Liver (tissue), 9 donors: ENCODE results near the gene PTCD2. TPM values are rescaled to one million over a fixed set of nuclear protein-coding genes. Genes with fewer than 3 reads are reported as not detected.

Source experiments
- DNase-seq: peaks from one replicate; pipeline ENCODE4 v3.0.0-alpha.2; 2017; ENCODE audit warnings: low spot score
- H3K27ac ChIP-seq, 2 donors: one replicate each; pipeline ENCODE4 v1.7.0; 2013; ENCODE audit warnings: inconsistent platforms in 2 of 2, low read length in 2 of 2, control low read depth in 1 of 2, low read depth in 1 of 2, mild to moderate bottlenecking in 1 of 2
- H3K27me3 ChIP-seq, 4 donors: one replicate each; pipeline versions ENCODE4 v1.6.1 to v1.7.0; 2013; ENCODE audit warnings: low read length in 3 of 4, inconsistent platforms in 1 of 4, mild to moderate bottlenecking in 1 of 4, moderate library complexity in 1 of 4; ENCODE audit not compliant: control insufficient read depth in 4 of 4, insufficient read depth in 4 of 4
- H3K36me3 ChIP-seq, 4 donors: one replicate each; pipeline versions ENCODE4 v1.6.1 to v1.7.0; 2013; ENCODE audit warnings: low read length in 3 of 4, mild to moderate bottlenecking in 3 of 4, low read depth in 1 of 4, moderate library complexity in 1 of 4; ENCODE audit not compliant: control insufficient read depth in 4 of 4, insufficient read depth in 3 of 4
- H3K4me1 ChIP-seq, 4 donors: one replicate each; pipeline versions ENCODE4 v1.6.1 to v1.7.0; 2013; ENCODE audit warnings: low read length in 3 of 4, mild to moderate bottlenecking in 3 of 4, moderate library complexity in 1 of 4; ENCODE audit not compliant: control insufficient read depth in 4 of 4, insufficient read depth in 4 of 4
- H3K4me3 ChIP-seq, 3 donors: one replicate each; pipeline versions ENCODE4 v1.6.1 to v1.7.0; 2013; ENCODE audit warnings: low read length in 3 of 3, control low read depth in 1 of 3, low read depth in 1 of 3, mild to moderate bottlenecking in 1 of 3
- H3K9ac ChIP-seq, 2 donors: one replicate each; pipeline ENCODE4 v1.7.0; 2013; ENCODE audit warnings: low read length in 2 of 2, mild to moderate bottlenecking in 2 of 2, moderate library complexity in 2 of 2, control low read depth in 1 of 2, low read depth in 1 of 2
- H3K9me3 ChIP-seq, 4 donors: one replicate each; pipeline versions ENCODE4 v1.6.1 to v1.7.0; 2013; ENCODE audit warnings: low read length in 3 of 4; ENCODE audit not compliant: control insufficient read depth in 4 of 4
- EGR1 ChIP-seq, 2 donors: IDR thresholded peaks; 2 replicates each; pipeline ENCODE4 v1.6.1; 2016 to 2018; ENCODE audit warnings: antibody characterized with exemption in 2 of 2, low read depth in 2 of 2
- FOXA1 ChIP-seq: IDR thresholded peaks from 2 replicates; pipeline ENCODE4 v1.6.1; 2016; ENCODE audit warnings: antibody characterized with exemption
- FOXA2 ChIP-seq: IDR thresholded peaks from 2 replicates; pipeline ENCODE4 v1.6.1; 2016; ENCODE audit warnings: antibody characterized with exemption
- GABPA ChIP-seq, 2 donors: IDR thresholded peaks in 1 of 2; conservative IDR thresholded peaks in 1 of 2; 2 replicates each; pipeline ENCODE4 v1.6.1; 2016; ENCODE audit warnings: antibody characterized with exemption in 2 of 2, mild to moderate bottlenecking in 1 of 2, moderate library complexity in 1 of 2
- HNF4A ChIP-seq, 2 donors: conservative IDR thresholded peaks; 2 replicates each; pipeline ENCODE4 v1.6.1; 2016; ENCODE audit warnings: antibody characterized with exemption in 2 of 2, mild to moderate bottlenecking in 2 of 2
- HNF4G ChIP-seq: IDR thresholded peaks from 2 replicates; pipeline ENCODE4 v1.6.1; 2016; ENCODE audit warnings: antibody characterized with exemption
- JUND ChIP-seq, 2 donors: IDR thresholded peaks; 2 replicates each; pipeline ENCODE4 v1.6.1; 2016; ENCODE audit warnings: antibody characterized with exemption in 2 of 2
- NR2F2 ChIP-seq: IDR thresholded peaks from 2 replicates; pipeline ENCODE4 v1.6.1; 2016; ENCODE audit warnings: antibody characterized with exemption
- RAD21 ChIP-seq, 2 donors: IDR thresholded peaks; 2 replicates each; pipeline ENCODE4 v1.6.1; 2016; ENCODE audit warnings: antibody characterized with exemption in 2 of 2, mild to moderate bottlenecking in 2 of 2
- RXRA ChIP-seq, 2 donors: IDR thresholded peaks; 2 replicates each; pipeline ENCODE4 v1.6.1; 2017 to 2018; ENCODE audit warnings: antibody characterized with exemption in 2 of 2, mild to moderate bottlenecking in 1 of 2
- SP1 ChIP-seq: IDR thresholded peaks from 2 replicates; pipeline ENCODE4 v1.6.1; 2018; ENCODE audit warnings: antibody characterized with exemption, mild to moderate bottlenecking
- TAF1 ChIP-seq: conservative IDR thresholded peaks from 2 replicates; pipeline ENCODE4 v1.6.1; 2016; ENCODE audit warnings: antibody characterized with exemption, mild to moderate bottlenecking
- YY1 ChIP-seq: IDR thresholded peaks from 2 replicates; pipeline ENCODE4 v1.6.1; 2016; ENCODE audit warnings: antibody characterized with exemption, mild to moderate bottlenecking
- WGBS: extraction: QIAGEN DNeasy Blood & Tissue Kit; methylation state at CpG from one replicate; pipeline ENCODE4 v1.1.7; 2013; 5-methylcytosine and 5-hydroxymethylcytosine counted together
- polyA plus RNA-seq, 2 donors: library from polyadenylated mRNA; stranded (reverse) in 1 of 2; unstranded in 1 of 2; fragments of 200-250 nt in 1 of 2; fragments of >200 nt in 1 of 2; fragmentation: Nextera tagmentation in 1 of 2; extraction: Ambion mirVana in 1 of 2; gene quantifications; one replicate each; pipeline versions ENCODE4 v1.2.1 to v1.2.3, GENCODE V29; 2013 to 2015
- total RNA-seq, 2 donors: library from RNA; depleted of rRNA; stranded (reverse); fragments of >200 nt; gene quantifications; one replicate each; pipeline ENCODE4 v1.2.3, GENCODE V29; 2014
- TF ChIP-seq, protein P1 (sequence below): IDR thresholded peaks from 2 replicates; pipeline ENCODE4 v1.6.1; 2016; ENCODE audit warnings: antibody characterized with exemption, mild to moderate bottlenecking
- TF ChIP-seq, protein P2 (sequence below): IDR thresholded peaks from 2 replicates; pipeline ENCODE4 v1.6.1; 2016; ENCODE audit warnings: antibody characterized with exemption
- TF ChIP-seq, protein P3 (sequence below): IDR thresholded peaks from 2 replicates; pipeline ENCODE4 v1.6.1; 2016; ENCODE audit warnings: antibody characterized with exemption
- TF ChIP-seq, protein P4 (sequence below): IDR thresholded peaks from 2 replicates; pipeline ENCODE4 v1.6.1; 2016; ENCODE audit warnings: antibody characterized with exemption
- TF ChIP-seq, protein P5 (sequence below): fragments of 150-350 bp; IDR thresholded peaks from 2 replicates; pipeline ENCODE4 v1.5.1; 2017; ENCODE audit warnings: improper control_type of control experiment, low read depth, low read length; ENCODE audit not compliant: missing input control
- donor health status: healthy.
- donor health status: healthy.
- donor health status: healthy.
- donor health status: healthy.
- donor health status: healthy.

Gene PTCD2
- total and polyA plus RNA-seq, 4 donors: 4.4 to 5.9 (median 5.2) TPM

DNA sequence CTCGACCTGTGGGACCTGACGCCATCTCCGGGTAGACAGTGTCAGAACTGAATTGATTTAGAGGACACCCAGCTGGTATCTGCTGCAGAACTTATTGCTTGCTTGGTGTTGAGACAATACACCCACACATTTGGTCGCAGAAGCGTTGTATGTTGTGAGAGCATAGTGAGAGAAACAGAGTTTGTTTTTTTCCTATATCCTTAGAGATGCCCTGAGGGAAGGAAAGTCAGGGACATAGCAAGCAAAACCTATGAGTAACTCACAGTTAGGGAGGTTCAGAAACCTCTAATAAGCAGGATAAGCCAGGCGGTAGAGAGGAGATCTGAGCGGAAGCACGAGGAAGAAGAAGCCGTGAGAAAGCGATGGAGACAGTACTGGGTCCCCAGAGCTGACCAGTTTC is 59.8 kb downstream of the PTCD2 start:
- no peak for TF ChIP-seq RAD21 (IDR thresholded peaks at IDR 0.05)
- no peak for TF ChIP-seq EGR1 (IDR thresholded peaks at IDR 0.05; ENCODE audit: low read depth in 2 of 2)
- TF ChIP-seq SP1: no peak
- no peak for TF ChIP-seq FOXA2
- no peak for TF ChIP-seq HNF4A (conservative IDR thresholded peaks at IDR 0.05)
- TF ChIP-seq, protein P1, sequence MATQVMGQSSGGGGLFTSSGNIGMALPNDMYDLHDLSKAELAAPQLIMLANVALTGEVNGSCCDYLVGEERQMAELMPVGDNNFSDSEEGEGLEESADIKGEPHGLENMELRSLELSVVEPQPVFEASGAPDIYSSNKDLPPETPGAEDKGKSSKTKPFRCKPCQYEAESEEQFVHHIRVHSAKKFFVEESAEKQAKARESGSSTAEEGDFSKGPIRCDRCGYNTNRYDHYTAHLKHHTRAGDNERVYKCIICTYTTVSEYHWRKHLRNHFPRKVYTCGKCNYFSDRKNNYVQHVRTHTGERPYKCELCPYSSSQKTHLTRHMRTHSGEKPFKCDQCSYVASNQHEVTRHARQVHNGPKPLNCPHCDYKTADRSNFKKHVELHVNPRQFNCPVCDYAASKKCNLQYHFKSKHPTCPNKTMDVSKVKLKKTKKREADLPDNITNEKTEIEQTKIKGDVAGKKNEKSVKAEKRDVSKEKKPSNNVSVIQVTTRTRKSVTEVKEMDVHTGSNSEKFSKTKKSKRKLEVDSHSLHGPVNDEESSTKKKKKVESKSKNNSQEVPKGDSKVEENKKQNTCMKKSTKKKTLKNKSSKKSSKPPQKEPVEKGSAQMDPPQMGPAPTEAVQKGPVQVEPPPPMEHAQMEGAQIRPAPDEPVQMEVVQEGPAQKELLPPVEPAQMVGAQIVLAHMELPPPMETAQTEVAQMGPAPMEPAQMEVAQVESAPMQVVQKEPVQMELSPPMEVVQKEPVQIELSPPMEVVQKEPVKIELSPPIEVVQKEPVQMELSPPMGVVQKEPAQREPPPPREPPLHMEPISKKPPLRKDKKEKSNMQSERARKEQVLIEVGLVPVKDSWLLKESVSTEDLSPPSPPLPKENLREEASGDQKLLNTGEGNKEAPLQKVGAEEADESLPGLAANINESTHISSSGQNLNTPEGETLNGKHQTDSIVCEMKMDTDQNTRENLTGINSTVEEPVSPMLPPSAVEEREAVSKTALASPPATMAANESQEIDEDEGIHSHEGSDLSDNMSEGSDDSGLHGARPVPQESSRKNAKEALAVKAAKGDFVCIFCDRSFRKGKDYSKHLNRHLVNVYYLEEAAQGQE: no peak
- TF ChIP-seq FOXA1: no peak
- TF ChIP-seq, protein P2, sequence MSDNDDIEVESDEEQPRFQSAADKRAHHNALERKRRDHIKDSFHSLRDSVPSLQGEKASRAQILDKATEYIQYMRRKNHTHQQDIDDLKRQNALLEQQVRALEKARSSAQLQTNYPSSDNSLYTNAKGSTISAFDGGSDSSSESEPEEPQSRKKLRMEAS: no peak
- TF ChIP-seq, protein P3, sequence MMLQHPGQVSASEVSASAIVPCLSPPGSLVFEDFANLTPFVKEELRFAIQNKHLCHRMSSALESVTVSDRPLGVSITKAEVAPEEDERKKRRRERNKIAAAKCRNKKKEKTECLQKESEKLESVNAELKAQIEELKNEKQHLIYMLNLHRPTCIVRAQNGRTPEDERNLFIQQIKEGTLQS: no peak
- TF ChIP-seq, protein P4, sequence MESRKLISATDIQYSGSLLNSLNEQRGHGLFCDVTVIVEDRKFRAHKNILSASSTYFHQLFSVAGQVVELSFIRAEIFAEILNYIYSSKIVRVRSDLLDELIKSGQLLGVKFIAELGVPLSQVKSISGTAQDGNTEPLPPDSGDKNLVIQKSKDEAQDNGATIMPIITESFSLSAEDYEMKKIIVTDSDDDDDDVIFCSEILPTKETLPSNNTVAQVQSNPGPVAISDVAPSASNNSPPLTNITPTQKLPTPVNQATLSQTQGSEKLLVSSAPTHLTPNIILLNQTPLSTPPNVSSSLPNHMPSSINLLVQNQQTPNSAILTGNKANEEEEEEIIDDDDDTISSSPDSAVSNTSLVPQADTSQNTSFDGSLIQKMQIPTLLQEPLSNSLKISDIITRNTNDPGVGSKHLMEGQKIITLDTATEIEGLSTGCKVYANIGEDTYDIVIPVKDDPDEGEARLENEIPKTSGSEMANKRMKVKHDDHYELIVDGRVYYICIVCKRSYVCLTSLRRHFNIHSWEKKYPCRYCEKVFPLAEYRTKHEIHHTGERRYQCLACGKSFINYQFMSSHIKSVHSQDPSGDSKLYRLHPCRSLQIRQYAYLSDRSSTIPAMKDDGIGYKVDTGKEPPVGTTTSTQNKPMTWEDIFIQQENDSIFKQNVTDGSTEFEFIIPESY: no peak
- TF ChIP-seq, protein P5, sequence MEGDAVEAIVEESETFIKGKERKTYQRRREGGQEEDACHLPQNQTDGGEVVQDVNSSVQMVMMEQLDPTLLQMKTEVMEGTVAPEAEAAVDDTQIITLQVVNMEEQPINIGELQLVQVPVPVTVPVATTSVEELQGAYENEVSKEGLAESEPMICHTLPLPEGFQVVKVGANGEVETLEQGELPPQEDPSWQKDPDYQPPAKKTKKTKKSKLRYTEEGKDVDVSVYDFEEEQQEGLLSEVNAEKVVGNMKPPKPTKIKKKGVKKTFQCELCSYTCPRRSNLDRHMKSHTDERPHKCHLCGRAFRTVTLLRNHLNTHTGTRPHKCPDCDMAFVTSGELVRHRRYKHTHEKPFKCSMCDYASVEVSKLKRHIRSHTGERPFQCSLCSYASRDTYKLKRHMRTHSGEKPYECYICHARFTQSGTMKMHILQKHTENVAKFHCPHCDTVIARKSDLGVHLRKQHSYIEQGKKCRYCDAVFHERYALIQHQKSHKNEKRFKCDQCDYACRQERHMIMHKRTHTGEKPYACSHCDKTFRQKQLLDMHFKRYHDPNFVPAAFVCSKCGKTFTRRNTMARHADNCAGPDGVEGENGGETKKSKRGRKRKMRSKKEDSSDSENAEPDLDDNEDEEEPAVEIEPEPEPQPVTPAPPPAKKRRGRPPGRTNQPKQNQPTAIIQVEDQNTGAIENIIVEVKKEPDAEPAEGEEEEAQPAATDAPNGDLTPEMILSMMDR: no peak
- TF ChIP-seq TAF1: no peak
- TF ChIP-seq RXRA (IDR thresholded peaks at IDR 0.05): no peak
- no peak for TF ChIP-seq HNF4G
- no peak for TF ChIP-seq NR2F2
- TF ChIP-seq JUND (IDR thresholded peaks at IDR 0.05): no peak
- no peak for TF ChIP-seq YY1
- TF ChIP-seq GABPA (IDR thresholded peaks at IDR 0.05 in 1 of 2, conservative IDR thresholded peaks at IDR 0.05 in 1 of 2): no peak
- no peaks in the 10 kb centered on the region for H3K36me3 ChIP-seq
- WGBS: 91% methylated on average over 10 of the region's 10 CpGs

More for the DNA sequence above, 59.8 kb downstream of the PTCD2 start:
- H3K27ac ChIP-seq: no peak overlapping the region
- H3K9ac ChIP-seq: no peak overlapping the region
- no peaks in the 10 kb centered on the region for H3K9me3 ChIP-seq
- no peaks in the 10 kb centered on the region for H3K4me1 ChIP-seq
- DNase-seq: no peak
- H3K4me3 ChIP-seq: no peak overlapping the region
- H3K27me3 ChIP-seq: no peaks in the 10 kb centered on the region
